ENCODE data around the gene C2orf68. TPM values are rescaled to one million over a fixed set of nuclear protein-coding genes. Genes with fewer than 3 reads are reported as not detected.

C2orf68 gene
- polyA plus RNA-seq, 2 donors, result 13.8 to 31.7 TPM

DNA sequence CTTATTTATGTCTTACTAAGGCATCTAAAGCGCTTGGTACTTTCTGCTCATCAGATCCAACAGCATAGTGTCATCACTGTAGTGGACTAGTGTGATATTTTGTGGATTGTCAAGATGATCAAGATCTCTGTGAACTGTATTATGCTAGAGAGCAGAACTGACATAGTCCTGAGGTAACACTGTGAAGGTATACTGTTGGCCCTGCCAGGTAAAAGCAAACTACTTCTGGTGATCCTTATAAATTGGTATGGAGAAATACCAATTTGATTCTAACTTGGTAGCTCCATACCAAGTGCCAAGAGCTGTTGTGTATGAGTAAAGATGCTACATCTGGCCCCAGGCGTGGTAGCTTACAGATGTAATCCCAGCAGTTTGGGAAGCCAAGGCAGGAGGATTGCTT is 40.2 kb upstream of the C2orf68 start:
- no peak overlapping the region for H3K4me3 ChIP-seq (ENCODE audit: low read depth in 1 of 2, low read length in 2 of 2)
- H3K9me3 ChIP-seq (ENCODE audit: control insufficient read depth in 2 of 2, insufficient read depth in 1 of 2, low read depth in 1 of 2, low read length in 1 of 2), result no peaks in the 10 kb centered on the region
- WGBS, 2 donors, result 94 to 98% methylated on average over 2 of the region's 2 CpGs
- peaks cover 17 to 28% of the 10 kb centered on the region in 2 donors for H3K36me3 ChIP-seq (ENCODE audit: control insufficient read depth in 2 of 2, insufficient read depth in 2 of 2, low read length in 1 of 2)
- no peaks in the 10 kb centered on the region for H3K4me1 ChIP-seq (ENCODE audit: control insufficient read depth in 2 of 2, insufficient read depth in 2 of 2, low read length in 1 of 2)
- H3K27ac ChIP-seq (ENCODE audit: low read depth in 2 of 2, low read length in 1 of 2), result no peak overlapping the region
- no peaks in the 10 kb centered on the region for H3K27me3 ChIP-seq (ENCODE audit: control insufficient read depth in 1 of 2, insufficient read depth in 2 of 2, low read length in 2 of 2)

DNA sequence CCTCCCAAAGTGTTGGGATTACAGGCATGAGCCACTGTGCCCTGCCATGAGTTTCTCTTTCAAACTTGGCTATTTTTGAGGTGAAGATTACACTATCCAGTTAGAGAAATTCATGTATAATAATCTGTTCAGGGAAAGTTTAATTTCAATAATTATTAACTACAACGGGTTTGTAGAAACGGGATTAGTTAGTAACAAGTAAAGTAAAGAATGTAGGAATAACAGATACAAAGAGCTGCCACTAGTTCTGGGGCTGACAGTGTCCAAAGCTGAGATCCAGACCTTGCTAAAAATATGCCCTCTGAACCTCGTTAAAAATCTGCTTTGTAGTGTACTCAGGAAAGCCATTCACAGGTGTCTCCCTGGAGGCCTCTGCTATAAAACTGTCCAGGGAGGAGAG is 39.2 kb upstream of the C2orf68 start:
- H3K4me3 ChIP-seq (ENCODE audit: low read depth in 1 of 2, low read length in 2 of 2), result no peak overlapping the region
- H3K27ac ChIP-seq (ENCODE audit: low read depth in 2 of 2, low read length in 1 of 2), result no peak overlapping the region
- H3K9me3 ChIP-seq (ENCODE audit: control insufficient read depth in 2 of 2, insufficient read depth in 1 of 2, low read depth in 1 of 2, low read length in 1 of 2), result no peaks in the 10 kb centered on the region
- H3K4me1 ChIP-seq (ENCODE audit: control insufficient read depth in 2 of 2, insufficient read depth in 2 of 2, low read length in 1 of 2), result no peaks in the 10 kb centered on the region
- H3K27me3 ChIP-seq (ENCODE audit: control insufficient read depth in 1 of 2, insufficient read depth in 2 of 2, low read length in 2 of 2), result no peaks in the 10 kb centered on the region
- peaks cover 17 to 30% of the 10 kb centered on the region in 2 donors for H3K36me3 ChIP-seq (ENCODE audit: control insufficient read depth in 2 of 2, insufficient read depth in 2 of 2, low read length in 1 of 2)
- 81 to 92% methylated on average over 3 of the region's 3 CpGs for WGBS, 2 donors

DNA sequence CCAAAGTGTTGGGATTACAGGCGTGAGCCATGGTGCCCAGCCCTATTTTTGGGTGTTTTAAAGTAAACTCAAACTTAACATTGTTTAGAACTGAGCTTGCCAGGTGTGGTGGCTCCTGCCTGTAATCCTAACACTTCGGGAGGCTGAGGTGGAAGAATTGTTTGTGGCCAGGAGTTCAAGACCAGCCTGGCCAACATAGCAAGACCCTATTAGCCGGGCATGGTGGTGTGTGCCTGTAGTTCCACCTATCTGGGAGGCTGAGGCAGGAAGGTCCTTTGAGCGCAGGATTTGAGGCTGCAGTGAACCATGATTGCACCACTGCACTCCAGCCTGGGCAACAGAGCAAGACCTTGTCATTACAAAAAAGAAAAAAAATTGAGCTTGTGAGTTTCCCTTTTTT is 38.6 kb upstream of the C2orf68 start:
- H3K36me3 ChIP-seq (ENCODE audit: control insufficient read depth in 2 of 2, insufficient read depth in 2 of 2, low read length in 1 of 2), result peaks cover 17 to 34% of the 10 kb centered on the region in 2 donors
- no peaks in the 10 kb centered on the region for H3K9me3 ChIP-seq (ENCODE audit: control insufficient read depth in 2 of 2, insufficient read depth in 1 of 2, low read depth in 1 of 2, low read length in 1 of 2)
- WGBS, 2 donors, result 92 to 96% methylated on average over 4 of the region's 4 CpGs
- no peak overlapping the region for H3K4me3 ChIP-seq (ENCODE audit: low read depth in 1 of 2, low read length in 2 of 2)
- no peaks in the 10 kb centered on the region for H3K4me1 ChIP-seq (ENCODE audit: control insufficient read depth in 2 of 2, insufficient read depth in 2 of 2, low read length in 1 of 2)
- no peak overlapping the region for H3K27ac ChIP-seq (ENCODE audit: low read depth in 2 of 2, low read length in 1 of 2)
- no peaks in the 10 kb centered on the region for H3K27me3 ChIP-seq (ENCODE audit: control insufficient read depth in 1 of 2, insufficient read depth in 2 of 2, low read length in 2 of 2)

DNA sequence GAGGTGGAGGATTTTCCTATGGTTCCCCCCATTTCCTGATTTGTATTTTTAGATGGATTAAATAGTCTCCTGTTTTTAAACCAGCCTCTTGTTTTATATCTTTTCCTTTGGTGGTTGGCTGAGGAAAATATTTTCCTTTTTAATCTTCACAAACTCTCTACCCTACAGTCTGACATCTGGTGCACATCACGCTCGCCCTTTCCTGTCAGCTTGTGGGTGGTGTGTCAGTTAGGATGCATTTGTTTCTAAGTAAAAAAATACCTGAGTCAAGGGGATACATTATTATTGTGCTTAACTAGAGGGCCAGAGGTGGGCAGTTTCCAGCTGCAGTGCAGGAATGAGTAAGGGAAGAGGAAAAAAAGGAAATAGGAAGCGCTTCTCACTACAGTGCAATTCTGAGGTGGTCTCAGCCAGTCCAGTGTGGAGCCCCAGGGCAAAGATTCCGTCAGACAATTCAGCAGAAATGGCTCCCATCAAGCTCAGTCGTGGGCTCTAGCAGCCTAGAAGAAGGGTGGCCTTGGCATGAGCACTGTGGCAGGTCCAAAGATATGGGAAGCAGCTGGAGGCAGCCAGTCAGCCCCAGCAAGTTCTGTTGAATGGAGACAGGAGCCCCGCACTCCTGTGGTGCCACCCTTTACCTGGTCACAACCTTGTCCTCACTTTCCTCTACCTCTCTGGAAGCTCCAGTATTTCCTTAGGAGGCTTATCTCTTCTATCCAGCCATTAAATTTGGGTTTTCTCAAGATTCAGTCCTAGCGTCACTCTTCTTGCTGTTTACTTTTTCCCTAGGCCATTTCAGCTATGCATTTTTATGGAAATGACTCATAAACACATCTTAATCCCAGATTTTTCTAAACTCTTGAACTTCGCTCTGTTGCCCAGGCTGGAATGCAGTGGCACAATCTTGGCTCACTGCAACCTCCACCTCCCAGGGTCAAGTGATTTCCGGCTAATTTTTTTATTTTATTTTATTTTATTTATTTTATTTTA is 37.6 kb upstream of the C2orf68 start:
- WGBS, 2 donors, result 77 to 82% methylated on average over 9 of the region's 9 CpGs
- no peaks in the 10 kb centered on the region for H3K27me3 ChIP-seq (ENCODE audit: control insufficient read depth in 1 of 2, insufficient read depth in 2 of 2, low read length in 2 of 2)
- peaks cover 17 to 41% of the 10 kb centered on the region in 2 donors for H3K36me3 ChIP-seq (ENCODE audit: control insufficient read depth in 2 of 2, insufficient read depth in 2 of 2, low read length in 1 of 2)
- no peak overlapping the region for H3K4me3 ChIP-seq (ENCODE audit: low read depth in 1 of 2, low read length in 2 of 2)
- peak overlapping the region in 1 of 2 donors; percentile 30 for H3K27ac ChIP-seq (ENCODE audit: low read depth in 2 of 2, low read length in 1 of 2)
- no peaks in the 10 kb centered on the region for H3K4me1 ChIP-seq (ENCODE audit: control insufficient read depth in 2 of 2, insufficient read depth in 2 of 2, low read length in 1 of 2)
- no peaks in the 10 kb centered on the region for H3K9me3 ChIP-seq (ENCODE audit: control insufficient read depth in 2 of 2, insufficient read depth in 1 of 2, low read depth in 1 of 2, low read length in 1 of 2)

DNA sequence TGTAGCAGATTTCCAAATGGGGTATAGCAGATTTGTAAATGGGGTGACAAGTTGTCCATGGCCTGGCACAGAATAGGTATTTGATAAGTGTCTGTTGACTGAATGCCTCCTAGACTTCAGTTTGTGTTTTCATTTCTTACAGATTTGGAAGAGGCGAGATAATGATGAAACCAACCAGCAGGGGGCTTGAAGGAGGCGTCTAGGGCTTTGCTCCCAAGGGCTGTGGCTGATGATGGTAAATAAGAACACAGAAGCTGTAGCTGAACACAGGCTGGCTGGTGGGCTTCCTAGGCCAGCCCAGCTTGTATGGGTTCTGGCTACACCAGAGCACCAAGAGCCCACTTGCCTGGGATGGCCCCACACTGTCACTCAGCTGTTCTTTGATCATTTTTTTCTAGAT is 36.8 kb upstream of the C2orf68 start:
- peaks cover 17 to 42% of the 10 kb centered on the region in 2 donors for H3K36me3 ChIP-seq (ENCODE audit: control insufficient read depth in 2 of 2, insufficient read depth in 2 of 2, low read length in 1 of 2)
- H3K9me3 ChIP-seq (ENCODE audit: control insufficient read depth in 2 of 2, insufficient read depth in 1 of 2, low read depth in 1 of 2, low read length in 1 of 2), result no peaks in the 10 kb centered on the region
- H3K27me3 ChIP-seq (ENCODE audit: control insufficient read depth in 1 of 2, insufficient read depth in 2 of 2, low read length in 2 of 2), result no peaks in the 10 kb centered on the region
- WGBS, 2 donors, result 56 to 59% methylated on average over 2 of the region's 2 CpGs
- H3K4me1 ChIP-seq (ENCODE audit: control insufficient read depth in 2 of 2, insufficient read depth in 2 of 2, low read length in 1 of 2), result no peaks in the 10 kb centered on the region
- no peak overlapping the region for H3K27ac ChIP-seq (ENCODE audit: low read depth in 2 of 2, low read length in 1 of 2)
- H3K4me3 ChIP-seq (ENCODE audit: low read depth in 1 of 2, low read length in 2 of 2), result no peak overlapping the region

DNA sequence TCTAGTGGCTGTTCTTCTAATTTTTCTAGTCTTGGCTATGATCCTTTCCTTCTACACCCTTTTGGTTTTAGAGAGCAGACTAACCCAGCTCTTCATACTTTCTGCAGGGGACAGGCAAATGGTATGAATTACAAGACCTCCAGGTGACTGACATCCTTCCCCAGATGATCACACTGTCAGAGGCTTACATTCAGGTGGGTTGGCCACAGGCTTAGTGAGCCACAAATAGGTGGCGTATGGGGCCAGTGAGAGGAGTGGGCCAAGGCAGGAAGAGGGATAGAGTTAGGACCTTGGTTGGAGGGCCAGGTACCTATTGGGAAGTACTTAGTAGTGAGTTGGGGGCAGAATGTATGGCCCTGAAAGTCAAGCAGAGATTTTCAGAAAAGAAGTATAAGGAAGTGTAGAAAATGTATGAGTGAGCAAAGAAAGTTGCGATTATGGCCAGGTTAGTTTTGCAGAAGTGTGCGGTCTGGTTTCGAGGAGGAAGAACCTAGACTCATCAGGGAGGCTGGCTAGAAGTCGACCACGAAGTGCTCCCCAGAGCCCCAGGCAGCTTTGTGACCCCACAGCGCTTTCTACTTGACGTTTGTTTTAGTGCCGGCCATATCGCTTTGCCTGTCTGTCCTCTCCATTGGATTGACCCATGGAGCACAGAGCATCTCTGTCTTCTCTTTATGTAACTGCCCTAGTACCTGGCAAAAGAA is 36.1 kb upstream of the C2orf68 start:
- no peak overlapping the region for H3K27ac ChIP-seq (ENCODE audit: low read depth in 2 of 2, low read length in 1 of 2)
- no peaks in the 10 kb centered on the region for H3K9me3 ChIP-seq (ENCODE audit: control insufficient read depth in 2 of 2, insufficient read depth in 1 of 2, low read depth in 1 of 2, low read length in 1 of 2)
- WGBS, 2 donors, result 90 to 95% methylated on average over 10 of the region's 10 CpGs
- H3K4me3 ChIP-seq (ENCODE audit: low read depth in 1 of 2, low read length in 2 of 2), result no peak overlapping the region
- H3K4me1 ChIP-seq (ENCODE audit: control insufficient read depth in 2 of 2, insufficient read depth in 2 of 2, low read length in 1 of 2), result no peaks in the 10 kb centered on the region
- peaks cover 17 to 43% of the 10 kb centered on the region in 2 donors for H3K36me3 ChIP-seq (ENCODE audit: control insufficient read depth in 2 of 2, insufficient read depth in 2 of 2, low read length in 1 of 2)
- H3K27me3 ChIP-seq (ENCODE audit: control insufficient read depth in 1 of 2, insufficient read depth in 2 of 2, low read length in 2 of 2), result no peaks in the 10 kb centered on the region

DNA sequence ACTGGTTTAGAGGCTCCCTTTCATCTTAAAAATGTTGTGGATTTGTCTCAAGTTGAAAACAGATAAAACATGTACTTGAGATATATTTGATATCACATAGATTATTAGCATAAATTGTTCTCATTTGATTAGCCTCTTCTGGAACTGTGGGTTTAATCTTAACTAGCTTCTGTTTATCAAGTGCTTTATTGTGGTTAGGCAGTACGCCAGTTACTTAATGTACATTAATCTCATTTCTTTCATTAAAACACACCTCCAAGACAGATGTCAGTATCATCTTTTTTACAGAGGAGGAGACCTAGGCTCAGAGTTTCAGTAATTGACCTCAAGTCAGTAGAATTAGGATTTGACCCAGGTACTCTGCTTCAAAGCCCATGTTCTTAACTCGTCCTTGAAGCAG is 34.3 kb upstream of the C2orf68 start:
- peaks cover 23 to 47% of the 10 kb centered on the region in 2 donors for H3K36me3 ChIP-seq (ENCODE audit: control insufficient read depth in 2 of 2, insufficient read depth in 2 of 2, low read length in 1 of 2)

DNA sequence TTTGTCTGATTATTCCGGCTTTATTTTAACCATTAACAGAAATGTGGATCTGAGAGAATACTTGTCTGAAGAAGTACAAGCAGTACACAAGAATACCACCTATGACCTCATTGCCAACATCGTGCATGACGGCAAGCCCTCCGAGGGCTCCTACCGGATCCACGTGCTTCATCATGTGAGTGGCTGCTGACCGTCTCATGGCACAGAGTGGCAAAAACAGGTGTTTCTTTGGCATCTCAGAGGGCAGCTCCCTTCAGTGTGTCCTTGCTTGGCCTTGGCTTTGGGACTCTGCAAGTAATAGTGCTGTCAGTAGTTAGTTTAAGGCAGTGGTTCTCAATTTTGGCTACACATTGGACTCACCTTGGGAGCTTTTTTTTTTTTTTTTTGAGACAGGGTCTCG is 33.0 kb upstream of the C2orf68 start:
- Histone ChIP-seq H3K9me3 (ENCODE audit: control insufficient read depth in 2 of 2, insufficient read depth in 1 of 2, low read depth in 1 of 2, low read length in 1 of 2) (no peaks in the 10 kb centered on the region), H3K4me3 (ENCODE audit: low read depth in 1 of 2, low read length in 2 of 2) (no peak overlapping the region), H3K4me1 (ENCODE audit: control insufficient read depth in 2 of 2, insufficient read depth in 2 of 2, low read length in 1 of 2) (no peaks in the 10 kb centered on the region), H3K27ac (ENCODE audit: low read depth in 2 of 2, low read length in 1 of 2) (no peak overlapping the region), H3K36me3 (ENCODE audit: control insufficient read depth in 2 of 2, insufficient read depth in 2 of 2, low read length in 1 of 2) (peaks cover 23 to 45% of the 10 kb centered on the region in 2 donors), H3K27me3 (ENCODE audit: control insufficient read depth in 1 of 2, insufficient read depth in 2 of 2, low read length in 2 of 2) (no peaks in the 10 kb centered on the region)
- 95 to 96% methylated on average over 8 of the region's 8 CpGs for WGBS, 2 donors

More for the DNA sequence above, 34.3 kb upstream of the C2orf68 start:
- no peaks in the 10 kb centered on the region for H3K4me1 ChIP-seq (ENCODE audit: control insufficient read depth in 2 of 2, insufficient read depth in 2 of 2, low read length in 1 of 2)
- H3K4me3 ChIP-seq (ENCODE audit: low read depth in 1 of 2, low read length in 2 of 2), result no peak overlapping the region
- WGBS, 2 donors, result 92% methylated on average over 2 of the region's 2 CpGs
- H3K27ac ChIP-seq (ENCODE audit: low read depth in 2 of 2, low read length in 1 of 2), result no peak overlapping the region
- no peaks in the 10 kb centered on the region for H3K9me3 ChIP-seq (ENCODE audit: control insufficient read depth in 2 of 2, insufficient read depth in 1 of 2, low read depth in 1 of 2, low read length in 1 of 2)
- H3K27me3 ChIP-seq (ENCODE audit: control insufficient read depth in 1 of 2, insufficient read depth in 2 of 2, low read length in 2 of 2), result no peaks in the 10 kb centered on the region

DNA sequence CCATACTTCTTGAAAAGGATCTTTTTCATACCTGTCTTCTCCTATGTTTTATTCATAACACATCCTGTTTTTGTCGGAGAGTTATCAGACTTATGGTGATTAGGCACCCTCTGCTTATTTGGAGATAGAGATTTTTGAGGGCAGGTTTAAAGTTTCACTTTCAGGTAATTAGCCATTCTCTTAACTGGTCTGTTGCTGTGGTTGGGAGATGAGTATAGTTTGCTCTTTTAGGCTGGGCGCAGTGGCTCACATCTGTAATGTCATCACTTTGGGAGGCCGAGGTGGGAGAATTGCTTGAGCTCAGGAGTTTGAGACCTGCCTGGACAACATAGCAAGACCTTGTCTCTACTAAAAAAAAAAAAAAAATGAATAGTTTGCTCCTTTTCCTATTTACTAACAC is 30.9 kb upstream of the C2orf68 start:
- Histone ChIP-seq H3K27ac (ENCODE audit: low read depth in 2 of 2, low read length in 1 of 2) (no peak overlapping the region), H3K27me3 (ENCODE audit: control insufficient read depth in 1 of 2, insufficient read depth in 2 of 2, low read length in 2 of 2) (no peaks in the 10 kb centered on the region), H3K4me1 (ENCODE audit: control insufficient read depth in 2 of 2, insufficient read depth in 2 of 2, low read length in 1 of 2) (no peaks in the 10 kb centered on the region), H3K36me3 (ENCODE audit: control insufficient read depth in 2 of 2, insufficient read depth in 2 of 2, low read length in 1 of 2) (peaks cover 16 to 34% of the 10 kb centered on the region in 2 donors), H3K4me3 (ENCODE audit: low read depth in 1 of 2, low read length in 2 of 2) (no peak overlapping the region), H3K9me3 (ENCODE audit: control insufficient read depth in 2 of 2, insufficient read depth in 1 of 2, low read depth in 1 of 2, low read length in 1 of 2) (no peaks in the 10 kb centered on the region)
- WGBS, 2 donors, result 85 to 87% methylated on average over 3 of the region's 3 CpGs
